ENCODE results near the gene ITGA2.

DNA sequence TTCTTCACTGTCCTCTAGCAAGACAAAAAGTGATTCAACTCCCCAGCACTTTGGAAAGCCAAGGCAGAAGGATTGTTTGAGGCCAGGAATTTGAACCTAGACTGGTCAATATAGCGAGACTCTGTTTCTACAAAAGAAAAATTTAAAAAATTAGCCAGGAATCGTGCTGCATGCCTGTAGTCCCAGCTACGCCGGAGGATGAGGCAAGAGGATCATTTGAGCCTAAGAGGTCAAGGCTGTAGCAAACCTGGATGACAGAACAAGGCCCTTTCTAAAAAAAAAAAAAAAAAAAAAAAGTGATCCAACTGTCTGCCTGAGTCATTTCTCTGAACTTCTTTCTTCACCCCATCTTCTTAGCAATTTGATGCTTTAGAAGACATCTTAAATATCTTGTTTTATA lies 12.4 kb downstream of the ITGA2 start:
- TF ChIP-seq, protein P1, sequence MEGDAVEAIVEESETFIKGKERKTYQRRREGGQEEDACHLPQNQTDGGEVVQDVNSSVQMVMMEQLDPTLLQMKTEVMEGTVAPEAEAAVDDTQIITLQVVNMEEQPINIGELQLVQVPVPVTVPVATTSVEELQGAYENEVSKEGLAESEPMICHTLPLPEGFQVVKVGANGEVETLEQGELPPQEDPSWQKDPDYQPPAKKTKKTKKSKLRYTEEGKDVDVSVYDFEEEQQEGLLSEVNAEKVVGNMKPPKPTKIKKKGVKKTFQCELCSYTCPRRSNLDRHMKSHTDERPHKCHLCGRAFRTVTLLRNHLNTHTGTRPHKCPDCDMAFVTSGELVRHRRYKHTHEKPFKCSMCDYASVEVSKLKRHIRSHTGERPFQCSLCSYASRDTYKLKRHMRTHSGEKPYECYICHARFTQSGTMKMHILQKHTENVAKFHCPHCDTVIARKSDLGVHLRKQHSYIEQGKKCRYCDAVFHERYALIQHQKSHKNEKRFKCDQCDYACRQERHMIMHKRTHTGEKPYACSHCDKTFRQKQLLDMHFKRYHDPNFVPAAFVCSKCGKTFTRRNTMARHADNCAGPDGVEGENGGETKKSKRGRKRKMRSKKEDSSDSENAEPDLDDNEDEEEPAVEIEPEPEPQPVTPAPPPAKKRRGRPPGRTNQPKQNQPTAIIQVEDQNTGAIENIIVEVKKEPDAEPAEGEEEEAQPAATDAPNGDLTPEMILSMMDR (IDR thresholded peaks at IDR 0.05; ENCODE audit: low read depth, low read length): no peak
- no peak for TF ChIP-seq MYC (IDR thresholded peaks at IDR 0.05; ENCODE audit: low read depth, low read length)

Measured in NB4 (cell line).